Colonic mucosa (tissue), 4 donors: ENCODE results near the gene ITGAL. TPM values are rescaled to one million over a fixed set of nuclear protein-coding genes. Genes with fewer than 3 reads are reported as not detected.

Source experiments
- DNase-seq: peaks from one replicate; pipeline ENCODE4 v3.0.0-alpha.2; 2020
- H3K27ac ChIP-seq: fragments of 200-600 bp; one replicate; pipeline ENCODE4 v1.8.0; 2021
- H3K27me3 ChIP-seq: fragments of 200-600 bp; one replicate; pipeline ENCODE4 v1.8.0; 2021
- H3K36me3 ChIP-seq: fragments of 200-600 bp; one replicate; pipeline ENCODE4 v1.8.0; 2021
- H3K4me1 ChIP-seq: fragments of 200-600 bp; one replicate; pipeline ENCODE4 v1.8.0; 2021; ENCODE audit warnings: mild to moderate bottlenecking
- H3K4me3 ChIP-seq: fragments of 200-600 bp; one replicate; pipeline ENCODE4 v1.8.0; 2021
- H3K9ac ChIP-seq, 2 donors: one replicate each; pipeline ENCODE4 v1.7.0; 2013; ENCODE audit warnings: control low read depth in 2 of 2, low read depth in 2 of 2, low read length in 2 of 2
- H3K9me3 ChIP-seq: fragments of 200-600 bp; one replicate; pipeline ENCODE4 v1.8.0; 2021
- CTCF ChIP-seq: fragments of 200-600 bp; IDR thresholded peaks from one replicate; pipeline ENCODE4 v1.8.0; 2022; ENCODE audit warnings: antibody characterized with exemption, mild to moderate bottlenecking
- intact Hi-C: fragments of 100-400 bp; cut with DNase I; formaldehyde crosslinking; loops from one replicate; pipeline ENCODE4 v1.14.1; 2022
- total RNA-seq, 2 donors: library from RNA; stranded (reverse); fragmentation: NEBNext Ultra II Directional in 1 of 2; extraction: Animal tissue kit (Norgen Biotek cat#: 25700) in 1 of 2; gene quantifications; one replicate each; pipeline ENCODE4 v1.2.1, GENCODE V29; 2021
- donor health status: healthy.
- donor health status: DM: no; HTN: no; CAD: no.
- donor health status: DM: no; HTN: no; CAD: no.

ITGAL gene
- total RNA-seq, 2 donors from 2014 or later: 3.4 to 4.8 TPM

- H3K4me1 ChIP-seq: no peaks in the 10 kb centered on the region
- H3K9ac ChIP-seq: peak overlapping the region; percentile 93 to 96
- H3K4me3 ChIP-seq: peak overlapping the region; percentile 68
- no peaks in the 10 kb centered on the region for H3K9me3 ChIP-seq
- H3K36me3 ChIP-seq: no peaks in the 10 kb centered on the region
- peak; percentile 99 for DNase-seq
- peak; percentile 42 for TF ChIP-seq CTCF
- no peaks in the 10 kb centered on the region for H3K27me3 ChIP-seq
- H3K27ac ChIP-seq: peak overlapping the region; percentile 98
- intact Hi-C loops: loop anchor here (5.0 kb wide), 1 partner anchor 80 kb away; the partner anchor contains the start of gene SEPHS2
Observed at GRCh38 chr16:30526823-30527634, 54.5 kb downstream of the ITGAL start.

- peak overlapping the region; percentile 98 for H3K27ac ChIP-seq
- intact Hi-C loops: loop anchor here (5.0 kb wide), 1 partner anchor 80 kb away; the partner anchor contains the start of gene SEPHS2
- peak overlapping the region; percentile 62 to 93 for H3K9ac ChIP-seq
- no peaks in the 10 kb centered on the region for H3K36me3 ChIP-seq
- peak; percentile 54 for DNase-seq
- H3K4me1 ChIP-seq: no peaks in the 10 kb centered on the region
- H3K27me3 ChIP-seq: no peaks in the 10 kb centered on the region
- H3K4me3 ChIP-seq: peak overlapping the region; percentile 68
- no peak for TF ChIP-seq CTCF
- H3K9me3 ChIP-seq: no peaks in the 10 kb centered on the region
Observed at GRCh38 chr16:30527635-30528178, 55.2 kb downstream of the ITGAL start.

- no peaks in the 10 kb centered on the region for H3K9me3 ChIP-seq
- H3K27me3 ChIP-seq: no peaks in the 10 kb centered on the region
- no peaks in the 10 kb centered on the region for H3K36me3 ChIP-seq
- no peaks in the 10 kb centered on the region for H3K4me1 ChIP-seq
- H3K4me3 ChIP-seq: no peak overlapping the region
- no peak overlapping the region for H3K27ac ChIP-seq
- H3K9ac ChIP-seq: peak overlapping the region in 1 of 2 donors; percentile 93
- TF ChIP-seq CTCF: no peak
- intact Hi-C loops: loop anchor here (5.0 kb wide), 1 partner anchor 82 kb away; the partner anchor contains the start of gene SEPHS2
- no peak for DNase-seq
Observed at GRCh38 chr16:30528799-30529457, 56.4 kb downstream of the ITGAL start.

- H3K27me3 ChIP-seq: no peaks in the 10 kb centered on the region
- no peak overlapping the region for H3K27ac ChIP-seq
- H3K4me3 ChIP-seq: no peak overlapping the region
- no peaks in the 10 kb centered on the region for H3K9me3 ChIP-seq
- peak overlapping the region; percentile 35 to 55 for H3K9ac ChIP-seq
- intact Hi-C loops: no loop called here
- no peaks in the 10 kb centered on the region for H3K36me3 ChIP-seq
- DNase-seq: no peak
- H3K4me1 ChIP-seq: no peaks in the 10 kb centered on the region
- TF ChIP-seq CTCF: no peak
Observed at GRCh38 chr16:30530163-30531037, 57.9 kb downstream of the ITGAL start.
